HG03066 (cell line): ENCODE data around the gene DARS1.
"Not testable (repeated sequence)": the region's sequence is repeated elsewhere in the genome, so short reads cannot be mapped to it uniquely, and the experiment has no call there.

Experiments
- ATAC-seq: cut with Tn5 transposase; IDR thresholded peaks from one replicate; pipeline ENCODE4 v1.9.1; 2021; ENCODE audit warnings: low read depth; ENCODE audit not compliant: unreplicated experiment

The DARS1 gene

DNA sequence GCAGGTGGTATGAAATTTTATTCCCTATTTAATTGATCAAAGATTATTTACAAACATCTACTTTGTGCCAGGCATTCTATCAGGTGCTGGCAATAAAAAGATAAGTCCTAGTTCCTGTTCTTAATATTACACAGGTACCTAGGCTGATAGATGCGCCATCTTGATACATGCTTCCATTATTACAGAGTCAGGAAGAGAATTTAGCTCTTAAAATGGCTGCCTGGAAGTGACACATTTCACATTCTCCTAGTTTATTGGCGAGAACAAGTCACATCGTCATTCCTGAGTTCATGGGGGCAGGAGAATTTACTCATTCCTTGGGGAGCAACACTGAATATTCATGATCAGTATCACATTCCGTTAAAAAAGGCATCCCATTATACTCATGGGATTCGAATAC lies 1.1 kb upstream of the DARS1 start:
- no peak for ATAC-seq

GRCh38 chr2:135985826-135986393 lies 484 bp upstream of the DARS1 start:
- peak; percentile 44 for ATAC-seq

GRCh38 chr2:135984199-135985017 lies 1.0 kb downstream of the DARS1 start:
- ATAC-seq = peak; percentile 38

- ATAC-seq = no peak
Measured at GRCh38 chr2:135980434-135981079, 4.9 kb downstream of the DARS1 start.

GRCh38 chr2:135975702-135976101 lies 9.7 kb downstream of the DARS1 start:
- no peak for ATAC-seq

DNA sequence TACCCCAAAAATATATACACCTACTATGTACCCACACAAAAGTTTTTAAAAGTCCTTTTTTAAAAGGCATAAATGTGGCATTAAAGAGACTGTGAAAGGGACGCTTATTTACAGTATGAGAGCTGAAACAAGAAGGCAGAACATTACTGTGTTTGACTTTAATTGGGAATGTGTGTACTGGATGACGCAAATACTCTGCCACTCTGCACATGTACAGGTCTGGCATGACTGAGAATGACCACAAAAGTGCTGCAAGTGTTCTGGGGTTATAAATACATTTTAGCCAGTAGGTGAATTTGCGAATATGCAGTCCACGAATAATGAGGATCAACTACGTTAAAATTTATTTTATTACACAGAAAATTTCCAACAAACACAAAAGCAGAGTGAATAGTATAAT lies 11.4 kb downstream of the DARS1 start:
- no peak for ATAC-seq

DNA sequence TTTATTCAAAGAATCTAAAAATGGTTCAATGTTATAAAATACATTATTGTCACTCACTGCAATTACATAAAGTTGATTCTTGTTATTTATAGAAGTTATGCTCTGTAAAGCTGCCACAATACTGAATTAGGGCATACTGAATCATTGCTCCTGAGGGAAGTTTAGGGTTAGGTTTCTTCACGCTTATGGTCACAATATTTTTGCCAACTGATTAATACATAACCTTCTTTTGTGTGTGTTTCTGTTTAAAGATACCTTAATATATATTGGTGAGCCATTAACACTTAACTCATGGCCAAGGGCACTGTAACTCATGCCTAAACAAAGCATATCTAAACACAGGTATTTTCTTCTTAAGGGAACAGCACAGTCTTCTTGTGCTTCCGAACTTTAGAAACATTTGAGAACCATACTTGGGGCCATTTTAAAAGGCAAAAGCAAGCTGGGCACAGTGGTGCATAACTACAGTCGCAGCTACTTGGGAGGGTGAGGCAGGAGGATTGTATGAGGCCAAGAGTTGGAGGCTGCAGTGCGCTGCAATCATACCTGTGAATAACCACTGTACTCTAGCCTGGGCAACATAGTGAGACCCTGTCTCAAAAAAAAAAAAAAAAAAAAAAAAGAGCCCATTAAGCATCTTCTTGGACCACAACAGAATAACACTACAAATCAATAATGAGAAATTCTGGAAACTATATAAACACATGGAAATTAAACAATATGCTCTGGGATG lies 15.6 kb downstream of the DARS1 start:
- no peak for ATAC-seq

GRCh38 chr2:135965756-135966155 lies 19.7 kb downstream of the DARS1 start:
- ATAC-seq = no peak

DNA sequence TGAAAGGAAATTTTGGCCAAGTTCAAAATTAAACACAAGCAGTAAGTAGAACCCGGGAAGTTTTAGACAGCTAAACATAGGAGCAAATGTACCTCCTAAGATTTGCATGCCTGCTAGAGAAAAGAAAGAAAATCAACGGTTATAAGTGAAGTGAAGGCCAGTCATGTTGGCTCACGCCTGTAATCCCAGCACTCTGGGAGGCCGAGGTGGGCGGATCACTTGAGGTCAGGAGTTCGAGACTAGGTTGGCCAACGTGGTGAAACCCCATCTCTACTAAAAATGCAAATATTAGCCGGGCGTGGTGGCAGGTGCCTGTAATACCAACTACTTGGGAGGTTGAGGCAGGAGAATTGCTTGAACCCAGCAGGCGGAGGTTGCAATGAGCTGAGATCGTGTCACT lies 21.0 kb downstream of the DARS1 start:
- not testable (repeated sequence) for ATAC-seq

DNA sequence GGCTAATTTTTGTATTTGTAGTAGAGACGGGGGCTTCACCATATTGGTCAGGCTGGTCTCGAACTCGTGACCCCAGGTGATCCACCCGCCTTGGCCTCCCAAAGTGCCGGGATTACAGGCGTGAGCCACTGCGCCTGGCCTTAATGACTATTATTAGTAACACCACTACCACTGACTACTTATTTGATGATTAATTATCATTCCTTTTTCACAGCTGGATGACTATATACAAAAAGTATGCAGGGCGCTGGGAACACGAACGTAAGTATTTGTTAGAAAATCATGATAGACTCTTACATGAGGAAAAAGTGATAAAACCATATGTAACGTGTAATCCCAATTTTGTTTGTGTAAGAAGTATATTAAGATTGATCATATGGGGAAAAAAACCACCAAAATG lies 21.6 kb downstream of the DARS1 start:
- no peak for ATAC-seq

- no peak for ATAC-seq
Measured at GRCh38 chr2:135962366-135963123, 22.9 kb downstream of the DARS1 start.

GRCh38 chr2:135960656-135961551 lies 24.5 kb downstream of the DARS1 start:
- ATAC-seq = no peak

DNA sequence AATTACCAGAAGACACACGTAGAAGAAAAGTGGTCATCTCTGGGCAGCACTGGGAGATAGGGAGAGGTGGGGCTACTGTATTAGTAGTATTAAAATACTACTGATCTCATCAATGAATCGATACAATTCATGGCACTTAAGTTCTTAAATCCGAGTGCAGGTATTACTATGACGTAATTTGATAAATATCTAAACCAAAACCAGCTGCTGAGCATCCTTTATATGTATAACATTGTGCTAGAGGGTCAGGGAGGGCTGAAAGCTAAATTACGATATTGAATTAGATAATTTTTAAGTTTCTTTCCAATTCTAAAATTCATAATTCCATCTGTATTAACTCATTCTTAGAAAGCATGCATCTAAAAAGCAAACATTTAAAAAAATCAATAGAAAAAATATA lies 25.3 kb downstream of the DARS1 start:
- no peak for ATAC-seq

- ATAC-seq = not testable (repeated sequence)
Measured at GRCh38 chr2:135958927-135959326, 26.5 kb downstream of the DARS1 start.

- ATAC-seq = no peak
Measured at GRCh38 chr2:135954020-135954601, 31.3 kb downstream of the DARS1 start.

GRCh38 chr2:135952891-135953290 lies 32.5 kb downstream of the DARS1 start:
- no peak for ATAC-seq

DNA sequence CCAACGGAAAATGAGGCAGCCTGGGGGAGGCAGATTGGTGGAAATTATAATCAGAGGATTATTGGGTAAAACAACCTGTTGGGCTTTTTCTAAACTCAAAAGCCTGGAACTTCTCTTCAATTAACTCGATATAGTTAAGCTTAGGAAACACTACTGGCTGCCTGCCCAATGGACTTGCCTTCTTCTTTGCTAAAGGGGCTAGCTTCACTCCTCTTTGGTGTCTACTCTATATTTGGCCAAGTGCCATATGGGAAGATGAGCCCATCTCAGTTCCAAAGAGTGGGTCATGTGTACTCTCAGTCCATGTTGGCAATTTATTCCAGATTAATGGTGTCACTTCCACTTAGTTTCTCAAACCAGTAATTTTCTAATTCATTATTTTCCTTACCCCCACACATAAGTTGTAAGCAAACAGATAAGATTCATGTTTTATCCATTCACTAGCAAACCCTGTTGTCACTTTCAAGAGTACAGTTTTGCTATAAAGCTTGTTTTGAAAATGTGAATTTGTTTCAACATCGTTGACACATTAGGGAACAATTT lies 34.3 kb downstream of the DARS1 start:
- no peak for ATAC-seq

- no peak for ATAC-seq
Measured at GRCh38 chr2:135949451-135950234, 35.8 kb downstream of the DARS1 start.
